A549 (cell line): ENCODE measurements around the gene MAP3K5. TPM values are rescaled to one million over a fixed set of nuclear protein-coding genes. Genes with fewer than 3 reads are reported as not detected.
"Not testable (repeated sequence)": the region's sequence is repeated elsewhere in the genome, so short reads cannot be mapped to it uniquely, and the experiment has no call there.

Experiments
- ATAC-seq, 2 experiments: fragments of 200-7000 bp in 1 of 2; fragments of >200 bp in 1 of 2; cut with Nextera tagmentation in 1 of 2; cut with Tn5 transposase in 1 of 2; 3 replicates each; pipeline versions ENCODE4 v1.8.0 to v1.9.1; 2018 to 2020; ENCODE audit warnings: mild to moderate bottlenecking in 1 of 2, moderate library complexity in 1 of 2
- CTCF ChIA-PET: fragments of 300-600 bp; sonication (Branson Sonifier 250); formaldehyde crosslinking; extraction: SDS; loops from one replicate; lab custom pipeline; 2021; ENCODE audit warnings: antibody characterized with exemption, inconsistent platforms; lab: Yijun Ruan, JAX
- POLR2A ChIA-PET: fragments of 350-600 bp; formaldehyde crosslinking; extraction: SDS; loops from one replicate; lab custom pipeline; 2021; ENCODE audit warnings: antibody characterized with exemption, inconsistent platforms; lab: Yijun Ruan, JAX
- DNase-seq, 2 experiments: peaks; one replicate each; pipeline versions ENCODE4 v3.0.0 to v3.0.0-alpha.2; 2011 to 2016; ENCODE audit warnings: low read depth in 1 of 2, low spot score in 1 of 2
- FAIRE-seq: peaks from 2 replicates; lab custom pipeline; 2011; peaks lifted over from hg19 to GRCh38; lab: Jason Lieb, UNC
- H3K27ac ChIP-seq, 2 experiments: fragments of >200 bp; sonication (Bioruptor Twin); formaldehyde crosslinking; 3 replicates each; pipeline ENCODE4 v1.5.1; 2016 to 2017
- H3K4me1 ChIP-seq: fragments of >200 bp; sonication (Bioruptor Twin); formaldehyde crosslinking; 3 replicates; pipeline ENCODE4 v1.6.1; 2016
- H3K4me2 ChIP-seq: fragments of >200 bp; sonication (Bioruptor Twin); formaldehyde crosslinking; 3 replicates; pipeline ENCODE4 v1.6.1; 2016
- H3K4me3 ChIP-seq: fragments of >200 bp; sonication (Bioruptor Twin); formaldehyde crosslinking; 3 replicates; pipeline ENCODE4 v1.5.1; 2016
- H3K9me3 ChIP-seq: fragments of >200 bp; sonication (Bioruptor Twin); formaldehyde crosslinking; 3 replicates; pipeline ENCODE4 v1.6.1; 2016
- BHLHE40 ChIP-seq: IDR thresholded peaks from 2 replicates; pipeline ENCODE4 v1.6.1; 2012; ENCODE audit warnings: low read depth, low read length, inconsistent platforms
- EHF ChIP-seq: fragments of 250-450 bp; sonication (Bioruptor Pico); IDR thresholded peaks from 2 replicates; pipeline ENCODE4 v1.5.0; 2020; ENCODE audit warnings: mild to moderate bottlenecking
- EHMT2 ChIP-seq: fragments of 200-600 bp; sonication (generic); IDR thresholded peaks from 2 replicates; pipeline ENCODE4 v1.6.1; 2016; ENCODE audit warnings: antibody characterized with exemption, low read depth, mild to moderate bottlenecking, moderate library complexity
- ELK1 ChIP-seq: fragments of 150-350 bp; IDR thresholded peaks from 2 replicates; pipeline ENCODE4 v1.6.1; 2014; ENCODE audit warnings: low read depth, mild to moderate bottlenecking, low read length
- EP300 ChIP-seq, 2 experiments: fragments of >200 bp; sonication (Bioruptor Twin); formaldehyde crosslinking; IDR thresholded peaks; 2 replicates in 1 of 2; 3 replicates in 1 of 2; pipeline ENCODE4 v1.6.1; 2016 to 2017
- FOSB ChIP-seq: fragments of 250-450 bp; sonication (Bioruptor Pico); IDR thresholded peaks from 2 replicates; pipeline ENCODE4 v1.5.0; 2020; ENCODE audit warnings: mild to moderate bottlenecking, moderate library complexity
- FOXS1 ChIP-seq: fragments of 250-450 bp; sonication (Bioruptor Pico); IDR thresholded peaks from 2 replicates; pipeline ENCODE4 v1.5.0; 2020; ENCODE audit warnings: mild to moderate bottlenecking, moderate library complexity
- HDAC2 ChIP-seq: fragments of 200-600 bp; sonication (generic); IDR thresholded peaks from 2 replicates; pipeline ENCODE4 v1.6.1; 2016
- HMGXB4 ChIP-seq: fragments of 250-450 bp; sonication (Bioruptor Pico); IDR thresholded peaks from 2 replicates; pipeline ENCODE4 v1.5.0; 2021; ENCODE audit warnings: mild to moderate bottlenecking, moderate library complexity, borderline replicate concordance
- HOXB13 ChIP-seq: fragments of 250-450 bp; sonication (Bioruptor Pico); IDR thresholded peaks from 2 replicates; pipeline ENCODE4 v1.5.0; 2020; ENCODE audit warnings: low read depth, mild to moderate bottlenecking, moderate library complexity
- MAX ChIP-seq: IDR thresholded peaks from 2 replicates; pipeline ENCODE4 v1.6.1; 2012
- MAZ ChIP-seq: fragments of 150-350 bp; IDR thresholded peaks from 2 replicates; pipeline ENCODE4 v1.6.1; 2014; ENCODE audit warnings: antibody characterized with exemption, low read depth, low read length, borderline replicate concordance
- NPAS2 ChIP-seq: fragments of 250-450 bp; sonication (Bioruptor Pico); IDR thresholded peaks from 2 replicates; pipeline ENCODE4 v1.8.0; 2022; ENCODE audit warnings: mild to moderate bottlenecking, moderate library complexity, borderline replicate concordance
- NR3C1 ChIP-seq: fragments of >200 bp; sonication (Bioruptor Twin); formaldehyde crosslinking; IDR thresholded peaks from 3 replicates; pipeline ENCODE4 v1.6.1; 2017
- PHF8 ChIP-seq: fragments of 200-600 bp; sonication (generic); IDR thresholded peaks from 2 replicates; pipeline ENCODE4 v1.6.1; 2016; ENCODE audit warnings: low read depth, mild to moderate bottlenecking, antibody characterized with exemption, moderate library complexity, borderline replicate concordance
- RAD21 ChIP-seq, 2 experiments: fragments of >200 bp in 1 of 2; sonication (Bioruptor Twin) in 1 of 2; formaldehyde crosslinking in 1 of 2; IDR thresholded peaks in 1 of 2; conservative IDR thresholded peaks in 1 of 2; 2 replicates in 1 of 2; 3 replicates in 1 of 2; pipeline ENCODE4 v1.6.1; 2012 to 2018; ENCODE audit warnings: inconsistent platforms in 1 of 2
- RNF2 ChIP-seq: fragments of 200-600 bp; sonication (generic); IDR thresholded peaks from 2 replicates; pipeline ENCODE4 v1.6.1; 2016; ENCODE audit warnings: low read depth, mild to moderate bottlenecking, antibody characterized with exemption, moderate library complexity, borderline replicate concordance
- TP53 ChIP-seq: fragments of 250-450 bp; sonication (Bioruptor Pico); IDR thresholded peaks from 2 replicates; pipeline ENCODE4 v1.5.0; 2021; ENCODE audit warnings: mild to moderate bottlenecking, moderate library complexity
- ZFP36 ChIP-seq: fragments of 450-650 bp; IDR thresholded peaks from 2 replicates; pipeline ENCODE4 v1.6.1; 2014; ENCODE audit warnings: borderline replicate concordance; ENCODE audit not compliant: partially characterized antibody
- WGBS: methylation state at CpG from one replicate; pipeline ENCODE4 v1.1.6; 2017; ENCODE audit errors: missing lambda C conversion rate; 5-methylcytosine and 5-hydroxymethylcytosine counted together
- polyA plus RNA-seq, 4 experiments: library from polyadenylated mRNA; depleted of rRNA in 3 of 4; stranded (reverse); fragments of >200 nt; fragmentation: RNase III in 1 of 4; extraction: RNeasy Plus Mini Kit Qiagen cat#74134 plus additional on column Dnase treatment in 1 of 4; gene quantifications; 2 replicates in 3 of 4; 3 replicates in 1 of 4; pipeline ENCODE4 v1.2.3, GENCODE V29; 2011 to 2017
- TF ChIP-seq, protein P1 (sequence below): fragments of 450-650 bp; IDR thresholded peaks from 2 replicates; pipeline ENCODE4 v1.6.1; 2014; ENCODE audit warnings: antibody characterized with exemption
- TF ChIP-seq, protein P2 (sequence below): IDR thresholded peaks from 2 replicates; pipeline ENCODE4 v1.6.1; 2012; ENCODE audit warnings: low read depth, borderline replicate concordance

MAP3K5 gene
- polyA plus RNA-seq, 2 of the 4 experiments (the other 2 are of a cell fraction), result 2.1 to 4.1 TPM

- TF ChIP-seq HOXB13 (CRISPR knock-in tag), result no peak
- no peak for TF ChIP-seq FOXS1 (CRISPR knock-in tag)
- no peak for TF ChIP-seq BHLHE40
- no peak for TF ChIP-seq TP53
- TF ChIP-seq NPAS2, result no peak
These were observed 29.7 kb upstream of the MAP3K5 start (continued) for GRCh38 chr6:136822046-136822375.

GRCh38 chr6:136820561-136820960 is 28.3 kb upstream of the MAP3K5 start:
- 76% methylated on average over 2 of the region's 2 CpGs for WGBS
- no peaks in the 10 kb centered on the region for H3K4me1 ChIP-seq
- ChIA-PET POLR2A (no interaction called here), CTCF (no interaction called here)
- TF ChIP-seq HDAC2, result no peak
- no peak for TF ChIP-seq EHMT2
- TF ChIP-seq EHF (CRISPR knock-in tag), result no peak
- TF ChIP-seq, protein P1, sequence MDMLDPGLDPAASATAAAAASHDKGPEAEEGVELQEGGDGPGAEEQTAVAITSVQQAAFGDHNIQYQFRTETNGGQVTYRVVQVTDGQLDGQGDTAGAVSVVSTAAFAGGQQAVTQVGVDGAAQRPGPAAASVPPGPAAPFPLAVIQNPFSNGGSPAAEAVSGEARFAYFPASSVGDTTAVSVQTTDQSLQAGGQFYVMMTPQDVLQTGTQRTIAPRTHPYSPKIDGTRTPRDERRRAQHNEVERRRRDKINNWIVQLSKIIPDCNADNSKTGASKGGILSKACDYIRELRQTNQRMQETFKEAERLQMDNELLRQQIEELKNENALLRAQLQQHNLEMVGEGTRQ, result no peak
- no peak for TF ChIP-seq FOSB
- TF ChIP-seq ZFP36, result no peak
- no peak for TF ChIP-seq RAD21 (conservative IDR thresholded peaks at IDR 0.05 in 1 of 2, IDR thresholded peaks at IDR 0.05 in 1 of 2)
- H3K27ac ChIP-seq, result no peak overlapping the region
- no peak overlapping the region for H3K4me3 ChIP-seq
- no peaks in the 10 kb centered on the region for H3K9me3 ChIP-seq
- H3K4me2 ChIP-seq, result no peak overlapping the region
- no peak for DNase-seq
- no peak for FAIRE-seq
- ATAC-seq, result no peak

DNA sequence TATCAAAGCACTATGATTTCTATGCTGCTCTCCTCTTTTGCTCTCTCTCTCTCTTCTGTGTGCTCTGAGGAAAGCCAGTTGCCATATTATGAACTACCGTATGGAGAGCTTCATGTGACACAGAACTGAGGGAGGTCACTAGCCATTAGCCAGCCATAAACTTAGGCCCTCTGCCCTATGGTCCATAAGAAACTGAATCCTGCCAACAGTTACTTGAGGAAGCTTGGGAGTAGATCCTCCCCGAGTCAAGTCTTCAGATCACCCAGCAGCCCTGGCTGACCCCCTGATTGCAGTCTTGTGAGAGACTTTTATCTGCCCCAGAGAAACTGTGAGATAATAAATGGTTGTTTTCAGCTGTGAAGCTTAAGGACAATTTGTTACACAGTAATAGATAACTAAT is 24.4 kb upstream of the MAP3K5 start:
- no peak overlapping the region for H3K27ac ChIP-seq
- H3K4me2 ChIP-seq, result no peak overlapping the region
- DNase-seq, result no peak
- ATAC-seq, result no peak
- no peaks in the 10 kb centered on the region for H3K4me1 ChIP-seq
- H3K4me3 ChIP-seq, result no peak overlapping the region
- WGBS, result 33% methylated on average over 2 of the region's 2 CpGs
- H3K9me3 ChIP-seq, result no peaks in the 10 kb centered on the region; the same call in 2 of the 3 replicates
- FAIRE-seq, result no peak
- ChIA-PET CTCF (interaction anchor here (1.7 kb wide), 1 partner anchor 173 kb away, joined by 7 read pairs; no protein-coding TSS in a partner anchor), POLR2A (no interaction called here)
- TF ChIP-seq EHF (CRISPR knock-in tag), result no peak
- no peak for TF ChIP-seq HDAC2
- no peak for TF ChIP-seq MAZ
- TF ChIP-seq RNF2, result no peak
- TF ChIP-seq PHF8, result no peak
- TF ChIP-seq FOSB, result no peak
- no peak for TF ChIP-seq ELK1
- TF ChIP-seq FOXS1 (CRISPR knock-in tag), result no peak
- TF ChIP-seq, protein P1, result no peak
- no peak for TF ChIP-seq MAX
- no peak for TF ChIP-seq EP300 (IDR thresholded peaks at IDR 0.05)
- no peak for TF ChIP-seq NR3C1
- TF ChIP-seq, protein P2, sequence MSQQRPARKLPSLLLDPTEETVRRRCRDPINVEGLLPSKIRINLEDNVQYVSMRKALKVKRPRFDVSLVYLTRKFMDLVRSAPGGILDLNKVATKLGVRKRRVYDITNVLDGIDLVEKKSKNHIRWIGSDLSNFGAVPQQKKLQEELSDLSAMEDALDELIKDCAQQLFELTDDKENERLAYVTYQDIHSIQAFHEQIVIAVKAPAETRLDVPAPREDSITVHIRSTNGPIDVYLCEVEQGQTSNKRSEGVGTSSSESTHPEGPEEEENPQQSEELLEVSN, result no peak
- TF ChIP-seq HMGXB4, result no peak
- TF ChIP-seq HOXB13 (CRISPR knock-in tag), result no peak

DNA sequence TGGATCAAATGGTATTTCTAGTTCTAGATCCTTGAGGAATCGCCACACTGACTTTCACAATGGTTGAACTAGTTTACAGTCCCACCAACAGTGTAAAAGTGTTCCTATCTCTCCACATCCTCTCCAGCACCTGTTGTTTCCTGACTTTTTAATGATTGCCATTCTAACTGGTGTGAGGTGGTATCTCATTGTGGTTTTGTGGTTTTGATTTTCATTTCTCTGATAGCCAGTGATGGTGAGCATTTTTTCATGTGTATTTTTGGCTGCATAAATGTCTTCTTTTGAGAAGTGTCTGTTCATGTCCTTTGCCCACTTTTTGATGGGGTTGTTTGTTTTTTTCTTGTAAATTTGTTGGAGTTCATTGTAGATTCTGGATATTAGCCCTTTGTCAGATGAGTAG is 23.3 kb upstream of the MAP3K5 start:
- POLR2A ChIA-PET, DNase-seq, FAIRE-seq, H3K9me3 ChIP-seq, ATAC-seq, CTCF ChIA-PET, H3K4me3 ChIP-seq, H3K4me2 ChIP-seq, H3K27ac ChIP-seq, H3K4me1 ChIP-seq: not testable (repeated sequence)
- 0% methylated on average over 1 of the region's 1 CpG for WGBS
